GM18867 (cell line): ENCODE data around the gene FAM83F.

Experiments
- ATAC-seq: cut with Tn5 transposase; IDR thresholded peaks from one replicate; pipeline ENCODE4 v1.9.1; 2021; ENCODE audit warnings: mild to moderate bottlenecking, moderate library complexity; ENCODE audit not compliant: unreplicated experiment

The FAM83F gene

GRCh38 chr22:40054486-40054885 is 59.7 kb downstream of the FAM83F start:
- no peak for ATAC-seq

GRCh38 chr22:40055143-40055883 is 60.6 kb downstream of the FAM83F start:
- ATAC-seq: peak; percentile 82

- no peak for ATAC-seq
These were observed 61.4 kb downstream of the FAM83F start for GRCh38 chr22:40056154-40056553.

- ATAC-seq: no peak
These were observed 61.8 kb downstream of the FAM83F start for GRCh38 chr22:40056559-40056958.

GRCh38 chr22:40057652-40058051 is 62.9 kb downstream of the FAM83F start:
- no peak for ATAC-seq

GRCh38 chr22:40058265-40058664 is 63.5 kb downstream of the FAM83F start:
- ATAC-seq: no peak

GRCh38 chr22:40065981-40066380 is 71.2 kb downstream of the FAM83F start:
- ATAC-seq: no peak

GRCh38 chr22:40067639-40068038 is 72.9 kb downstream of the FAM83F start:
- ATAC-seq: no peak

- ATAC-seq: no peak
These were observed 75.9 kb downstream of the FAM83F start for GRCh38 chr22:40070701-40071100.

- ATAC-seq: no peak
These were observed 77.0 kb downstream of the FAM83F start for GRCh38 chr22:40071720-40072119.

GRCh38 chr22:40076702-40077645 is 82.2 kb downstream of the FAM83F start:
- no peak for ATAC-seq

GRCh38 chr22:40077646-40078016 is 82.9 kb downstream of the FAM83F start:
- ATAC-seq: no peak

- ATAC-seq: no peak
These were observed 86.9 kb downstream of the FAM83F start for GRCh38 chr22:40081662-40082061.

- ATAC-seq: no peak
These were observed 87.4 kb downstream of the FAM83F start for GRCh38 chr22:40082184-40082583.

GRCh38 chr22:40083794-40084193 is 89.0 kb downstream of the FAM83F start:
- no peak for ATAC-seq

GRCh38 chr22:40084246-40084645 is 89.5 kb downstream of the FAM83F start:
- no peak for ATAC-seq

GRCh38 chr22:40088818-40089217 is 94.1 kb downstream of the FAM83F start:
- no peak for ATAC-seq
